ENCODE results near the gene AQP10. TPM values are rescaled to one million over a fixed set of nuclear protein-coding genes. Genes with fewer than 3 reads are reported as not detected.

AQP10 gene
- total RNA-seq, 4 donors from 2014 or later: not detected

DNA sequence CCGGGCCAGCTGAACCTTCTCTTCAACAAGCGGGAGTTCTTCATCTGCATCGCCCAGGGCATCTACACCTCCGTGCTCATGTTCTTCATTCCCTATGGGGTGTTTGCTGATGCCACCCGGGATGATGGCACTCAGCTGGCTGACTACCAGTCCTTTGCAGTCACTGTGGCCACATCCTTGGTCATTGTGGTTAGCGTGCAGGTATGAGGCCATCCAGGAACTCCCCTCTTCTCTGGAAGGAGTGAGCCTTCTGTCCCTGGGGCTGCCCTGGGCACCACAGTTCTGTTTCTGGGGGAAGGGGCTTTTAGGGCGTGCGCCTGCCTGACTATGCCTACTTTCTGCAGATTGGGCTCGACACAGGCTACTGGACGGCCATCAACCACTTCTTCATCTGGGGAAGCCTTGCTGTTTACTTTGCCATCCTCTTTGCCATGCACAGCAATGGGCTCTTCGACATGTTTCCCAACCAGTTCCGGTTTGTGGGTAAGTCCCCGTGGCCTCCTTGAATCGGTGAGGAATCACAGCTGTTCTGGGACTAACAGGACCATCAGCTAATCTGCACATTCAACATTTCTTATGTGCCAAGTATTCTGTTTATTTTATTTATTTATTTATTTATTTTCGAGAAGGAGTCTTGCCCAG, 25.5 kb downstream of the AQP10 start:
- Histone ChIP-seq H3K9me3 (no peaks in the 10 kb centered on the region), H3K27me3 (no peaks in the 10 kb centered on the region), H3K4me1 (peaks cover 2 to 5% (median 4%) of the 10 kb centered on the region in 4 donors), H3K4me3 (no peak overlapping the region), H3K27ac (no peak overlapping the region), H3K36me3 (no peaks in the 10 kb centered on the region)
- in situ Hi-C loops (cut with MboI; ENCODE audit: low pct_ligation_motif_present in 1 of 4, low pct_unique_long_range_greater_than_20kb in 1 of 4, low sequenced_read_pairs in 3 of 4): no loop called here
- no peak for DNase-seq
- intact Hi-C loops (cut with DNase I; ENCODE audit: low total_unique reads): no loop called here
- whole genome bisulfite sequencing, 2 donors (ENCODE audit: low coverage in 1 of 2): 80 to 92% methylated on average over 2 to 15 of the region's 15 CpGs
- no peak for TF ChIP-seq POLR2A (IDR thresholded peaks at IDR 0.05)
- TF ChIP-seq, protein P1, sequence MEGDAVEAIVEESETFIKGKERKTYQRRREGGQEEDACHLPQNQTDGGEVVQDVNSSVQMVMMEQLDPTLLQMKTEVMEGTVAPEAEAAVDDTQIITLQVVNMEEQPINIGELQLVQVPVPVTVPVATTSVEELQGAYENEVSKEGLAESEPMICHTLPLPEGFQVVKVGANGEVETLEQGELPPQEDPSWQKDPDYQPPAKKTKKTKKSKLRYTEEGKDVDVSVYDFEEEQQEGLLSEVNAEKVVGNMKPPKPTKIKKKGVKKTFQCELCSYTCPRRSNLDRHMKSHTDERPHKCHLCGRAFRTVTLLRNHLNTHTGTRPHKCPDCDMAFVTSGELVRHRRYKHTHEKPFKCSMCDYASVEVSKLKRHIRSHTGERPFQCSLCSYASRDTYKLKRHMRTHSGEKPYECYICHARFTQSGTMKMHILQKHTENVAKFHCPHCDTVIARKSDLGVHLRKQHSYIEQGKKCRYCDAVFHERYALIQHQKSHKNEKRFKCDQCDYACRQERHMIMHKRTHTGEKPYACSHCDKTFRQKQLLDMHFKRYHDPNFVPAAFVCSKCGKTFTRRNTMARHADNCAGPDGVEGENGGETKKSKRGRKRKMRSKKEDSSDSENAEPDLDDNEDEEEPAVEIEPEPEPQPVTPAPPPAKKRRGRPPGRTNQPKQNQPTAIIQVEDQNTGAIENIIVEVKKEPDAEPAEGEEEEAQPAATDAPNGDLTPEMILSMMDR (IDR thresholded peaks at IDR 0.05): no peak
- no peak for TF ChIP-seq POLR2AphosphoS5 (IDR thresholded peaks at IDR 0.05)
- TF ChIP-seq EP300 (IDR thresholded peaks at IDR 0.05; ENCODE audit: low read depth): no peak

GRCh38 chr1:154347961-154348360, 27.1 kb downstream of the AQP10 start:
- H3K27me3 ChIP-seq: no peaks in the 10 kb centered on the region
- H3K36me3 ChIP-seq: no peaks in the 10 kb centered on the region
- no peak overlapping the region for H3K4me3 ChIP-seq
- H3K4me1 ChIP-seq: peaks cover 11 to 21% (median 19%) of the 10 kb centered on the region in 4 donors
- TF ChIP-seq POLR2A (IDR thresholded peaks at IDR 0.05) (no peak), EP300 (IDR thresholded peaks at IDR 0.05; ENCODE audit: low read depth) (no peak), POLR2AphosphoS5 (IDR thresholded peaks at IDR 0.05) (no peak)
- TF ChIP-seq, protein P1 (IDR thresholded peaks at IDR 0.05): no peak
- H3K9me3 ChIP-seq: no peaks in the 10 kb centered on the region
- H3K27ac ChIP-seq: no peak overlapping the region
- intact Hi-C loops (cut with DNase I; ENCODE audit: low total_unique reads) (no loop called here), in situ Hi-C loops (cut with MboI; ENCODE audit: low pct_ligation_motif_present in 1 of 4, low pct_unique_long_range_greater_than_20kb in 1 of 4, low sequenced_read_pairs in 3 of 4) (no loop called here)
- DNase-seq: no peak
- WGBS, 2 donors (ENCODE audit: low coverage in 1 of 2): 89 to 90% methylated on average over 2 to 3 of the region's 3 CpGs

DNA sequence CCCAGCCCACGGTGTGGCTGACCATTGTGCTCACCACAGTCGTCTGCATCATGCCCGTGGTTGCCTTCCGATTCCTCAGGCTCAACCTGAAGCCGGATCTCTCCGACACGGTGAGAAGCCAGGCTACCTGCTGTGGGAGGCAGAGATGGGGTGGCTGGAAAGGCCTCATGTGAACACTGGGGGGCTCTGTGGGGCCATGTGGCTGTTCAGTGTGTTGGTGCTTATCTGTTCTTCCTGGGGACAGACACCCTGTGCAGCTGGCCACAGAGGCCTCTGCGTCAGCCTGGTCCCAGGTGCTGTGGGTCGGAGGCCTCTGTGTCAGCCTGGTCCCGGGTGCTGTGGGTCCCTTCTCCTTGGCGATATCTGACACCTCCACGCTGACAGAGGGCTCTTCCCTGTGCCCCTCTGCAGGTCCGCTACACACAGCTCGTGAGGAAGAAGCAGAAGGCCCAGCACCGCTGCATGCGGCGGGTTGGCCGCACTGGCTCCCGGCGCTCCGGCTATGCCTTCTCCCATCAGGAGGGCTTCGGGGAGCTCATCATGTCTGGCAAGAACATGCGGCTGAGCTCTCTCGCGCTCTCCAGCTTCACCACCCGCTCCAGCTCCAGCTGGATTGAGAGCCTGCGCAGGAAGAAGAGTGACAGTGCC, 27.7 kb downstream of the AQP10 start:
- WGBS, 2 donors (ENCODE audit: low coverage in 1 of 2): 83 to 94% methylated on average over 2 to 25 of the region's 27 CpGs
- intact Hi-C loops (cut with DNase I; ENCODE audit: low total_unique reads): no loop called here
- Histone ChIP-seq H3K4me1 (peaks cover 11 to 27% (median 25%) of the 10 kb centered on the region in 4 donors), H3K27me3 (no peaks in the 10 kb centered on the region), H3K4me3 (no peak overlapping the region), H3K36me3 (no peaks in the 10 kb centered on the region), H3K27ac (no peak overlapping the region), H3K9me3 (no peaks in the 10 kb centered on the region)
- in situ Hi-C loops (cut with MboI; ENCODE audit: low pct_ligation_motif_present in 1 of 4, low pct_unique_long_range_greater_than_20kb in 1 of 4, low sequenced_read_pairs in 3 of 4): no loop called here
- no peak for DNase-seq
- TF ChIP-seq POLR2A (IDR thresholded peaks at IDR 0.05): no peak
- no peak for TF ChIP-seq POLR2AphosphoS5 (IDR thresholded peaks at IDR 0.05)
- TF ChIP-seq EP300 (IDR thresholded peaks at IDR 0.05; ENCODE audit: low read depth): no peak
- TF ChIP-seq, protein P1 (IDR thresholded peaks at IDR 0.05): no peak

DNA sequence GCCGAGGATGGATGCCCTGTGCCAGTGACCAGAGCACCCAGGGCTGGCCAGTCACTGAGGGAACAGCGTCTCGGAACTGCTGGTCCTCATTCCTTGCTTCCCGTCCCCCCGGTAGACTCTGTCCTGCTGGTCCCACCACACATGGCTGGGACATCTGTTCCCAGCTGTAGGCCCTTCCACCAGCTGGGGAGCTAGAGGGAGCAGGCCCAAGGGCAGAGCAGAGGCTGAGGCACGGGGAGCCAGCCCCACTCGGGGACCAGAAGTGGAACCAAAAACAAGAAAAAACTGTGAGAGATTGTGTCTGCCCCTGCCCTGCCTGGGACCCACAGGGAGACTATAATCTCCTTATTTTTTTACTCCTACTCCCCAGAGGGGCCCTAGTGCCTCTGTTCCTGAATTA, 28.2 kb downstream of the AQP10 start:
- H3K4me1 ChIP-seq: peaks cover 11 to 33% (median 27%) of the 10 kb centered on the region in 4 donors
- no peak overlapping the region for H3K27ac ChIP-seq
- H3K9me3 ChIP-seq: no peaks in the 10 kb centered on the region
- in situ Hi-C loops (cut with MboI; ENCODE audit: low pct_ligation_motif_present in 1 of 4, low pct_unique_long_range_greater_than_20kb in 1 of 4, low sequenced_read_pairs in 3 of 4) (no loop called here), intact Hi-C loops (cut with DNase I; ENCODE audit: low total_unique reads) (no loop called here)
- no peak overlapping the region for H3K4me3 ChIP-seq
- H3K36me3 ChIP-seq: no peaks in the 10 kb centered on the region
- TF ChIP-seq, protein P1 (IDR thresholded peaks at IDR 0.05): no peak
- no peak for TF ChIP-seq POLR2A (IDR thresholded peaks at IDR 0.05)
- no peak for TF ChIP-seq EP300 (IDR thresholded peaks at IDR 0.05; ENCODE audit: low read depth)
- no peak for TF ChIP-seq POLR2AphosphoS5 (IDR thresholded peaks at IDR 0.05)
- H3K27me3 ChIP-seq: no peaks in the 10 kb centered on the region
- 77% methylated on average over 7 of the region's 7 CpGs; no CpG with 5 or more reads in 1 of the 2 donors for WGBS, 2 donors (ENCODE audit: low coverage in 1 of 2)
- no peak for DNase-seq
